ENCODE data around the gene OPCML.

Gene OPCML

DNA sequence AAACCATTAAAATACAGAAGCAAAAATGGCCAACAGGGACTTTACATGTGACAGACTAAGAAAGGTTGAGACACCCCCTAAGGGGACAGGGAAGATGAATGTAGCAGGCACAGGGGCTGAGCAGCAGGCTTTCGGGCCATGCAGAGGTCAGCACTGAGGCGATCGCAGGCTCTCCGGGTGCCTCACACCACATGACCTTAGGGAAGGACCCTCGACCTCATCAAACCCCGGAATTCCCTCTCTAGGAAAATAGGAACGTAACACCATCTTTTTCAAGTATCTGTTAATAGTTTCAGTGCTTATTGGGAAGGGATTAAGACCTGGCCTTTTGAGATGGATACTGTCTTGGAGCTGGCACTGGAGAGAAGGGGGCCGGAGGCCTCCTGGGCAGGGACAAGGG, 27.4 kb downstream of the OPCML start:
- Histone ChIP-seq H3K4me3 (IDR thresholded peaks at IDR 0.05; ENCODE audit: insufficient read depth, low read depth, low read length) (no peak overlapping the region), H4K20me1 (ENCODE audit: insufficient read depth) (no peaks in the 10 kb centered on the region), H3K4me2 (no peak overlapping the region), H3K4me1 (ENCODE audit: low read depth, poor library complexity, severe bottlenecking) (no peaks in the 10 kb centered on the region), H3K79me2 (ENCODE audit: insufficient read depth, low read depth) (no peaks in the 10 kb centered on the region), H3K36me3 (ENCODE audit: insufficient read depth) (no peaks in the 10 kb centered on the region), H3K27ac (no peak overlapping the region), H2AFZ (ENCODE audit: low read depth) (no peak overlapping the region), H3K27me3 (ENCODE audit: insufficient read depth, low read depth) (no peaks in the 10 kb centered on the region), H3K9ac (no peak overlapping the region)
- TF ChIP-seq CTCF (conservative IDR thresholded peaks at IDR 0.05; ENCODE audit: low read depth, low read length): no peak

GRCh38 chr11:133503776-133504175, 28.5 kb downstream of the OPCML start:
- no peaks in the 10 kb centered on the region for H3K4me1 ChIP-seq (ENCODE audit: low read depth, poor library complexity, severe bottlenecking)
- no peaks in the 10 kb centered on the region for H3K36me3 ChIP-seq (ENCODE audit: insufficient read depth)
- TF ChIP-seq CTCF (conservative IDR thresholded peaks at IDR 0.05; ENCODE audit: low read depth, low read length): no peak

GRCh38 chr11:133503236-133503635, 29.1 kb downstream of the OPCML start:
- Histone ChIP-seq H3K9ac (no peak overlapping the region), H3K4me1 (ENCODE audit: low read depth, poor library complexity, severe bottlenecking) (no peaks in the 10 kb centered on the region), H3K27ac (no peak overlapping the region), H3K27me3 (ENCODE audit: insufficient read depth, low read depth) (no peaks in the 10 kb centered on the region), H2AFZ (ENCODE audit: low read depth) (no peak overlapping the region), H3K4me2 (no peak overlapping the region), H4K20me1 (ENCODE audit: insufficient read depth) (no peaks in the 10 kb centered on the region), H3K36me3 (ENCODE audit: insufficient read depth) (no peaks in the 10 kb centered on the region), H3K79me2 (ENCODE audit: insufficient read depth, low read depth) (no peaks in the 10 kb centered on the region), H3K4me3 (IDR thresholded peaks at IDR 0.05; ENCODE audit: insufficient read depth, low read depth, low read length) (no peak overlapping the region)
- no peak for TF ChIP-seq CTCF (conservative IDR thresholded peaks at IDR 0.05; ENCODE audit: low read depth, low read length)

More at GRCh38 chr11:133503776-133504175, 28.5 kb downstream of the OPCML start:
- H3K9ac ChIP-seq: no peak overlapping the region
- no peak overlapping the region for H3K4me3 ChIP-seq (IDR thresholded peaks at IDR 0.05; ENCODE audit: insufficient read depth, low read depth, low read length)
- H3K27me3 ChIP-seq (ENCODE audit: insufficient read depth, low read depth): no peaks in the 10 kb centered on the region
- no peaks in the 10 kb centered on the region for H3K79me2 ChIP-seq (ENCODE audit: insufficient read depth, low read depth)
- H4K20me1 ChIP-seq (ENCODE audit: insufficient read depth): no peaks in the 10 kb centered on the region
- no peak overlapping the region for H3K4me2 ChIP-seq
- H3K27ac ChIP-seq: no peak overlapping the region
- no peak overlapping the region for H2AFZ ChIP-seq (ENCODE audit: low read depth)

- no peaks in the 10 kb centered on the region for H3K36me3 ChIP-seq (ENCODE audit: insufficient read depth)
- H2AFZ ChIP-seq (ENCODE audit: low read depth): no peak overlapping the region
- H3K4me1 ChIP-seq (ENCODE audit: low read depth, poor library complexity, severe bottlenecking): no peaks in the 10 kb centered on the region
- H3K4me2 ChIP-seq: no peak overlapping the region
- TF ChIP-seq CTCF (conservative IDR thresholded peaks at IDR 0.05; ENCODE audit: low read depth, low read length): no peak
- no peaks in the 10 kb centered on the region for H4K20me1 ChIP-seq (ENCODE audit: insufficient read depth)
- no peak overlapping the region for H3K27ac ChIP-seq
- H3K4me3 ChIP-seq (IDR thresholded peaks at IDR 0.05; ENCODE audit: insufficient read depth, low read depth, low read length): no peak overlapping the region
- no peaks in the 10 kb centered on the region for H3K79me2 ChIP-seq (ENCODE audit: insufficient read depth, low read depth)
- no peaks in the 10 kb centered on the region for H3K27me3 ChIP-seq (ENCODE audit: insufficient read depth, low read depth)
- H3K9ac ChIP-seq: no peak overlapping the region
Measured at GRCh38 chr11:133501643-133502539, 30.4 kb downstream of the OPCML start.

Measured in KMS-11 (cell line).